Neural cell (in vitro differentiated cells): ENCODE data around the gene DIP2C.

Experiments used
- CTCF ChIP-seq: fragments of 450-650 bp; IDR thresholded peaks from 2 replicates; pipeline ENCODE4 v1.5.1; 2014; ENCODE audit warnings: antibody characterized with exemption, mild to moderate bottlenecking, moderate library complexity; ENCODE audit not compliant: poor library complexity, severe bottlenecking
- SMC3 ChIP-seq: fragments of 450-650 bp; conservative IDR thresholded peaks from 2 replicates; pipeline ENCODE4 v1.6.1; 2014; ENCODE audit warnings: antibody characterized with exemption, mild to moderate bottlenecking, moderate library complexity; ENCODE audit not compliant: poor library complexity

- TF ChIP-seq CTCF (no peak), SMC3 (no peak)
Measured at GRCh38 chr10:470339-471003, 219.0 kb downstream of the DIP2C start.
